ENCODE measurements around the gene PUSL1. TPM values are rescaled to one million over a fixed set of nuclear protein-coding genes. Genes with fewer than 3 reads are reported as not detected.

Gene PUSL1
- total and polyA plus RNA-seq, 2 of the 13 experiments (the other 11 are each of a cell fraction or from before 2014, with no cell fraction given), result 8.3 to 22.2 TPM

DNA sequence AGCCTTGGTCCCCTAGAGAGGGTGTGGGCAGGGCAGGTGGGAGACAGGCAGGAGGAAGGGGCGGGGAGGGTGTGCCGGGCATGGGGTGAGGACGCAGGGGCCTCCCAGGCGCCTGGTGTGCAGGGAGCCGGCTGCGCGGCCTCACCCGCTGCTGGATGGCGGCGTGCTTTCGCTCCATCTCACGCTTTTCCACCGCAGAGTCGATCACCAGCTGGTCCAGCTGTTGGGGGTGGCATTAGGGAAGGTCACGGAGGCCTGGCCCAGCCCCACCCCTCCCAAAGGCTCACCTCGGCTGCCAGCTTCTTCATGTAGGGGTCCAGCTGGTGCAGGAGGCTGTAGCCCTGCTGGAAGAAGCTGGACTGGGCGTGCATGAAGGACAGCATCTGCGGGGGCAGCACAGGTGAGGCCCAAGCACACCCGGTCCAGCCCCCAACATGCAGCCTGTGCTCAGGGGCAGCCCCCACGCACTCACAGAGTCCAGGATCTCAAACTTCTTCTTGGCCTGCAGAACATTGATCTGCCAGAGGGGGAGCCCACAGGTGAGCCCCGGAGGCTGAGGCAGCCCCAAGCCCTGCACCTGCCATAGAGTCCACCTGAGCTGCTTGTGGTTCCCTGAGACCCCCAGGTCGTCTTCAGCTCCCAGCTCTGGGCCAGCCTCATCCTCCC lies 8.6 kb upstream of the PUSL1 start:
- no peaks in the 10 kb centered on the region for H3K9me3 ChIP-seq (ENCODE audit: low read length)
- TF ChIP-seq ATF3 (CRISPR knock-in tag; IDR thresholded peaks at IDR 0.05) (no peak), HNRNPLL (IDR thresholded peaks at IDR 0.05; ENCODE audit: low read depth, low read length, poor library complexity, severe bottlenecking) (peak; percentile 14), AKAP8 (CRISPR knock-in tag; IDR thresholded peaks at IDR 0.05) (peak; percentile 93), ZNF44 (CRISPR knock-in tag; IDR thresholded peaks at IDR 0.05) (no peak), GFI1 (CRISPR knock-in tag; IDR thresholded peaks at IDR 0.05; ENCODE audit: borderline replicate concordance) (no peak), RFXAP (CRISPR knock-in tag; IDR thresholded peaks at IDR 0.05; ENCODE audit: borderline replicate concordance) (no peak), ZNF703 (CRISPR knock-in tag; IDR thresholded peaks at IDR 0.05; ENCODE audit: borderline replicate concordance) (no peak), HNF4G (IDR thresholded peaks at IDR 0.05; ENCODE audit: borderline replicate concordance, low read depth, low read length) (no peak), HNF4G (CRISPR knock-in tag; IDR thresholded peaks at IDR 0.05; ENCODE audit: borderline replicate concordance, low read depth) (no peak), ZBTB20 (CRISPR knock-in tag; IDR thresholded peaks at IDR 0.05; ENCODE audit: borderline replicate concordance, low read depth) (no peak), HOXA3 (CRISPR knock-in tag; IDR thresholded peaks at IDR 0.05) (0 out of 2 replicates have a peak, but pooled peaks have one; percentile 11), HNRNPK (IDR thresholded peaks at IDR 0.05; ENCODE audit: low read depth, low read length, poor library complexity, severe bottlenecking) (peak; percentile 51), ZBTB39 (CRISPR knock-in tag; IDR thresholded peaks at IDR 0.05) (no peak), ZNF616 (CRISPR knock-in tag; IDR thresholded peaks at IDR 0.05; ENCODE audit: low read depth) (no peak), ZNF891 (CRISPR knock-in tag; IDR thresholded peaks at IDR 0.05) (no peak), ZNF724P (CRISPR knock-in tag; IDR thresholded peaks at IDR 0.05; ENCODE audit: borderline replicate concordance) (no peak), IKZF5 (CRISPR knock-in tag; IDR thresholded peaks at IDR 0.05) (no peak)
- TF ChIP-seq, protein P1, sequence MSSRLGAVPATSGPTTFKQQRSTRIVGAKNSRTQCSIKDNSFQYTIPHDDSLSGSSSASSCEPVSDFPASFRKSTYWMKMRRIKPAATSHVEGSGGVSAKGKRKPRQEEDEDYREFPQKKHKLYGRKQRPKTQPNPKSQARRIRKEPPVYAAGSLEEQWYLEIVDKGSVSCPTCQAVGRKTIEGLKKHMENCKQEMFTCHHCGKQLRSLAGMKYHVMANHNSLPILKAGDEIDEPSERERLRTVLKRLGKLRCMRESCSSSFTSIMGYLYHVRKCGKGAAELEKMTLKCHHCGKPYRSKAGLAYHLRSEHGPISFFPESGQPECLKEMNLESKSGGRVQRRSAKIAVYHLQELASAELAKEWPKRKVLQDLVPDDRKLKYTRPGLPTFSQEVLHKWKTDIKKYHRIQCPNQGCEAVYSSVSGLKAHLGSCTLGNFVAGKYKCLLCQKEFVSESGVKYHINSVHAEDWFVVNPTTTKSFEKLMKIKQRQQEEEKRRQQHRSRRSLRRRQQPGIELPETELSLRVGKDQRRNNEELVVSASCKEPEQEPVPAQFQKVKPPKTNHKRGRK (CRISPR knock-in tag; IDR thresholded peaks at IDR 0.05), result no peak

More for the DNA sequence above, 8.6 kb upstream of the PUSL1 start:
- no peak overlapping the region for H3K4me3 ChIP-seq (replicated peaks in 1 of 3; ENCODE audit: insufficient read depth in 1 of 3, low read depth in 2 of 3, low read length in 3 of 3)
- intact Hi-C loops (cut with micrococcal nuclease; ENCODE audit: unreplicated experiment) (no loop called here), in situ Hi-C loops (cut with HindIII; ENCODE audit: extremely low pct_ligation_motif_present, low pct_unique_long_range_greater_than_20kb) (no loop called here)
- no peak overlapping the region for H3K4me2 ChIP-seq (ENCODE audit: low read depth, low read length)
- ChIA-PET CTCF (ENCODE audit: low intra/inter-chr PET ratio, low total read pairs) (no interaction called here), POLR2A (no interaction called here)
- DNase-seq (ENCODE audit: low spot score) (no peak), FAIRE-seq (no peak), ATAC-seq (peak; percentile 59)
- no TSS peak for BruUV-seq (replicated peaks)
- no peak overlapping the region for H3K27ac ChIP-seq (ENCODE audit: extremely low read length, insufficient read depth, low read length)
- peaks cover 14% of the 10 kb centered on the region for H3K4me1 ChIP-seq (ENCODE audit: insufficient read depth, low read length)
- H2AFZ ChIP-seq (ENCODE audit: low read length), result no peak overlapping the region
- H4K20me1 ChIP-seq (ENCODE audit: insufficient read depth, low read length), result no peaks in the 10 kb centered on the region
- no peaks in the 10 kb centered on the region; a peak in 1 of 5 replicates for H3K36me3 ChIP-seq (replicated peaks in 1 of 2; ENCODE audit: control insufficient read depth in 1 of 2, insufficient read depth in 2 of 2, low read length in 2 of 2)
- peaks cover 2% of the 10 kb centered on the region for H3K79me2 ChIP-seq (ENCODE audit: insufficient read depth, low read length)
- no peaks in the 10 kb centered on the region; a peak in 1 of 5 replicates for H3K27me3 ChIP-seq (ENCODE audit: control insufficient read depth in 1 of 2, insufficient read depth in 2 of 2, low read length in 2 of 2)
- H3K9ac ChIP-seq (ENCODE audit: insufficient read depth, low read depth, low read length), result no peak overlapping the region
- 92% methylated on average over 10 of the region's 22 CpGs for WGBS (ENCODE audit: low lambda C conversion rate)

Measured in HepG2 (cell line).